ENCODE results near the gene GLIPR1. TPM values are rescaled to one million over a fixed set of nuclear protein-coding genes. Genes with fewer than 3 reads are reported as not detected.

GLIPR1 gene
- total and polyA plus RNA-seq, 10 of the 15 experiments (the other 5 are each of a cell fraction or from before 2014, with no cell fraction given) = 18.2 to 62.6 (median 32.2) TPM

DNA sequence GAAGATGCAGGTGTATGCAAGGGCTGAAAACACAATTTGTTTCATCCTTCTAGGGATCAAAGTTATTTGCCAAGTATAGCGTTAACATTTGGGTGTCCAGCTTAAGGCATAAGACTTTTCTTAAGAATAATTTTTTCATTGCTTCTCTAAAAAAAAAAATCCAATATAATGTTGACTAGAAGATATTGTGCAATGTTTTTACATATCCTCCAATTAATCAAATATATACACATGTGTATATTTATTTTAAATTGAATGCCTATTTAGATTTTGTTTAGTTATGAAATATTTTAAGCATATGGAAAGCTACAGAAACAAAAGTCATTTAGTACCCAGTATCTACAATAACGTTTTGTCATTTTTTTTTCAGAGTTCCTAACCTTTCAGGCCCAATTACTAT is 59.3 kb downstream of the GLIPR1 start:
- DNase-seq (ENCODE audit: low read depth, low spot score) = no peak
- intact Hi-C loops (cut with micrococcal nuclease; ENCODE audit: unreplicated experiment) (no loop called here), in situ Hi-C loops (cut with MboI) (no loop called here)
- ChIA-PET POLR2A (no interaction called here), RAD21 (ENCODE audit: unreplicated experiment) (no interaction called here), CTCF (no interaction called here), SMC1A (ENCODE audit: uncharacterized antibody, unreplicated experiment) (no interaction called here)
- FAIRE-seq = no peak
- no peak for ATAC-seq
- no peaks in the 10 kb centered on the region for H4K20me1 ChIP-seq (ENCODE audit: control insufficient read depth, insufficient read depth)
- no TSS peak for BruUV-seq (replicated peaks)
- H3K9ac ChIP-seq (ENCODE audit: control insufficient read depth, insufficient read depth, low read length) = no peak overlapping the region
- H3K36me3 ChIP-seq (ENCODE audit: control insufficient read depth in 2 of 2, insufficient read depth in 2 of 2, low read length in 1 of 2) = no peaks in the 10 kb centered on the region
- 50% methylated on average over 2 of the region's 2 CpGs for WGBS (ENCODE audit: insufficient coverage, insufficient replicate concordance, low lambda C conversion rate, missing lambda C conversion rate)
- H3K27ac ChIP-seq (ENCODE audit: control insufficient read depth, insufficient read depth) = no peak overlapping the region
- no peaks in the 10 kb centered on the region for H3K79me2 ChIP-seq (ENCODE audit: control insufficient read depth, insufficient read depth, low read length)
- no peak overlapping the region for H3K4me3 ChIP-seq
- TF ChIP-seq EP300 (IDR thresholded peaks at IDR 0.05; ENCODE audit: borderline replicate concordance in 1 of 2, control insufficient read depth in 1 of 2, low read depth in 2 of 2, low read length in 2 of 2) = no peak
- no peak for TF ChIP-seq NFYA (IDR thresholded peaks at IDR 0.05; ENCODE audit: borderline replicate concordance, low read depth, low read length)
- TF ChIP-seq IRF5 (IDR thresholded peaks at IDR 0.05; ENCODE audit: borderline replicate concordance) = no peak
- TF ChIP-seq, protein P1, sequence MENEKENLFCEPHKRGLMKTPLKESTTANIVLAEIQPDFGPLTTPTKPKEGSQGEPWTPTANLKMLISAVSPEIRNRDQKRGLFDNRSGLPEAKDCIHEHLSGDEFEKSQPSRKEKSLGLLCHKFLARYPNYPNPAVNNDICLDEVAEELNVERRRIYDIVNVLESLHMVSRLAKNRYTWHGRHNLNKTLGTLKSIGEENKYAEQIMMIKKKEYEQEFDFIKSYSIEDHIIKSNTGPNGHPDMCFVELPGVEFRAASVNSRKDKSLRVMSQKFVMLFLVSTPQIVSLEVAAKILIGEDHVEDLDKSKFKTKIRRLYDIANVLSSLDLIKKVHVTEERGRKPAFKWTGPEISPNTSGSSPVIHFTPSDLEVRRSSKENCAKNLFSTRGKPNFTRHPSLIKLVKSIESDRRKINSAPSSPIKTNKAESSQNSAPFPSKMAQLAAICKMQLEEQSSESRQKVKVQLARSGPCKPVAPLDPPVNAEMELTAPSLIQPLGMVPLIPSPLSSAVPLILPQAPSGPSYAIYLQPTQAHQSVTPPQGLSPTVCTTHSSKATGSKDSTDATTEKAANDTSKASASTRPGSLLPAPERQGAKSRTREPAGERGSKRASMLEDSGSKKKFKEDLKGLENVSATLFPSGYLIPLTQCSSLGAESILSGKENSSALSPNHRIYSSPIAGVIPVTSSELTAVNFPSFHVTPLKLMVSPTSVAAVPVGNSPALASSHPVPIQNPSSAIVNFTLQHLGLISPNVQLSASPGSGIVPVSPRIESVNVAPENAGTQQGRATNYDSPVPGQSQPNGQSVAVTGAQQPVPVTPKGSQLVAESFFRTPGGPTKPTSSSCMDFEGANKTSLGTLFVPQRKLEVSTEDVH (IDR thresholded peaks at IDR 0.05; ENCODE audit: low read depth, partially characterized antibody) = no peak
- no peak for TF ChIP-seq NFIC (IDR thresholded peaks at IDR 0.05; ENCODE audit: low read depth, low read length)
- TF ChIP-seq DPF2 (IDR thresholded peaks at IDR 0.05) = no peak
- H2AFZ ChIP-seq (ENCODE audit: control insufficient read depth, low read depth, low read length) = no peak overlapping the region
- H3K9me3 ChIP-seq (replicated peaks; ENCODE audit: control insufficient read depth, insufficient read depth, low read length) = no peaks in the 10 kb centered on the region
- no peak overlapping the region for H3K4me2 ChIP-seq (ENCODE audit: control insufficient read depth, insufficient read depth)
- no peaks in the 10 kb centered on the region for H3K4me1 ChIP-seq (ENCODE audit: control insufficient read depth, insufficient read depth, low read length)
- no peaks in the 10 kb centered on the region for H3K27me3 ChIP-seq (replicated peaks in 1 of 2; ENCODE audit: control insufficient read depth in 2 of 2, insufficient read depth in 2 of 2, low read length in 1 of 2)

All from GM12878 (cell line).